ENCODE data around the gene PYCR2.
"Not testable (repeated sequence)": the region's sequence is repeated elsewhere in the genome, so short reads cannot be mapped to it uniquely, and the experiment has no call there.

PYCR2 gene

GRCh38 chr1:225888898-225889601 is 35.0 kb downstream of the PYCR2 start, which contains the start of gene LEFTY1:
LEFTY1 (minus strand) TSS chr1:225889146; CDS start chr1:225889066, 80 bp downstream.
- DNase-seq: no peak

GRCh38 chr1:225888289-225888897 is 35.7 kb downstream of the PYCR2 start:
- DNase-seq: no peak

GRCh38 chr1:225887554-225888288 is 36.3 kb downstream of the PYCR2 start:
- DNase-seq: not testable (repeated sequence)

GRCh38 chr1:225887030-225887314 is 37.1 kb downstream of the PYCR2 start:
- no peak for DNase-seq

- no peak for DNase-seq
These were observed 37.7 kb downstream of the PYCR2 start for GRCh38 chr1:225886159-225887029.

GRCh38 chr1:225885336-225885735 is 38.7 kb downstream of the PYCR2 start:
- no peak for DNase-seq

GRCh38 chr1:225883616-225884265 is 40.3 kb downstream of the PYCR2 start:
- DNase-seq: no peak

GRCh38 chr1:225882694-225883615 is 41.1 kb downstream of the PYCR2 start:
- DNase-seq: peak in 2 of 5 experiments; percentile 19 to 47

- DNase-seq: peak; percentile 81 to 88 (median 85)
These were observed 41.9 kb downstream of the PYCR2 start, which contains the start of gene TMEM63A for GRCh38 chr1:225881959-225882693. TMEM63A (minus strand) TSS chr1:225882380; CDS start chr1:225877580, 4,800 bp downstream.

- DNase-seq: peak in 3 of 5 experiments; percentile 27 to 78 (median 30)
These were observed 42.7 kb downstream of the PYCR2 start for GRCh38 chr1:225881081-225881958.

- DNase-seq: no peak
These were observed 43.4 kb downstream of the PYCR2 start for GRCh38 chr1:225880636-225881035.

GRCh38 chr1:225880222-225880588 is 43.8 kb downstream of the PYCR2 start:
- no peak for DNase-seq

- peak in 1 of 5 experiments; percentile 39 for DNase-seq
These were observed 44.4 kb downstream of the PYCR2 start for GRCh38 chr1:225879521-225880221.

- no peak for DNase-seq
These were observed 45.8 kb downstream of the PYCR2 start for GRCh38 chr1:225878282-225878681.

- DNase-seq: peak in 1 of 5 experiments; percentile 24
These were observed 46.5 kb downstream of the PYCR2 start for GRCh38 chr1:225877580-225877979.

GRCh38 chr1:225876900-225877510 is 47.0 kb downstream of the PYCR2 start:
- DNase-seq: no peak

- DNase-seq: no peak
These were observed 48.8 kb downstream of the PYCR2 start for GRCh38 chr1:225875044-225875815.
